HG03342 (cell line): Measurements from ENCODE around the gene TMEM176A.
"Not testable (repeated sequence)": the region's sequence is repeated elsewhere in the genome, so short reads cannot be mapped to it uniquely, and the experiment has no call there.

Source experiments
- ATAC-seq: cut with Tn5 transposase; IDR thresholded peaks from one replicate; pipeline ENCODE4 v1.9.1; 2021; ENCODE audit warnings: mild to moderate bottlenecking, moderate library complexity; ENCODE audit not compliant: unreplicated experiment

The TMEM176A gene

DNA sequence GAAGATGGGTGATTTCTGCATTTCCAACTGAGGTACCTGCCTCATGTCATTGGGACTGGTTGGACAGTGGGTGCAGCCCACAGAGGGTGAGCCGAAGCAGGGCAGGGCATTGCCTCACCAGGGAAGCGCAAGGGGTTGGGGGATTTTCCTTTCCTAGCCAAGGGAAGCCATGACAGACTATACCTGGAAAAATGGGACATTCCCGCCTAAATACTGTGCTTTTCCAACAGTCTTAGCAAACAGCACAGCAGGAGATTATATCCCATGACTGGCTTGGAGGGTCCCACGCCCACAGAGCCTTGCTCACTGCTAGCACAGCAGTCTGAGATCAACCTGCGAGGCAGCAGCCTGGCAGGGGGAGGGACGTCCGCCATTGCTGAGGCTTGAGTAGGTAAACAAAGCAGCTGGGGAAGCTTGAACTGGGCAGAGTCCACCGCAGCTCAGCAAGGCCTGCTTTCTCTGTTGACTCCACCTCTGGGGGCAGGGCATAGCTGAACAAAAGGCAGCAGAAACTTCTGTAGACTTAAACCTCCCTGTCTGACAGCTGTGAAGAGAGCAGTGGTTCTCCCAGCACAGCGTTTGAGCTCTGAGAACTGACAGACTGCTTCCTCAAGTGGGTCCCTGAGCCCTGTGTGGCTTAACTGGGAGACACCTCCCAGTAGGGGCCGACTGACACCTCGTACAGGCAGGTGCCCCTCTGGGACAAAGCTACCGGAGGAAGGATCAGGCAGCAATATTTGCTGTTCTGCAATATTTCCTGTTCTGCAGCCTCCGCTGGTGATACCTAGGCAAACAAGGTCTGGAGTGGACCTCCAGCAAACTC lies 7.3 kb downstream of the TMEM176A start:
- ATAC-seq = not testable (repeated sequence)

DNA sequence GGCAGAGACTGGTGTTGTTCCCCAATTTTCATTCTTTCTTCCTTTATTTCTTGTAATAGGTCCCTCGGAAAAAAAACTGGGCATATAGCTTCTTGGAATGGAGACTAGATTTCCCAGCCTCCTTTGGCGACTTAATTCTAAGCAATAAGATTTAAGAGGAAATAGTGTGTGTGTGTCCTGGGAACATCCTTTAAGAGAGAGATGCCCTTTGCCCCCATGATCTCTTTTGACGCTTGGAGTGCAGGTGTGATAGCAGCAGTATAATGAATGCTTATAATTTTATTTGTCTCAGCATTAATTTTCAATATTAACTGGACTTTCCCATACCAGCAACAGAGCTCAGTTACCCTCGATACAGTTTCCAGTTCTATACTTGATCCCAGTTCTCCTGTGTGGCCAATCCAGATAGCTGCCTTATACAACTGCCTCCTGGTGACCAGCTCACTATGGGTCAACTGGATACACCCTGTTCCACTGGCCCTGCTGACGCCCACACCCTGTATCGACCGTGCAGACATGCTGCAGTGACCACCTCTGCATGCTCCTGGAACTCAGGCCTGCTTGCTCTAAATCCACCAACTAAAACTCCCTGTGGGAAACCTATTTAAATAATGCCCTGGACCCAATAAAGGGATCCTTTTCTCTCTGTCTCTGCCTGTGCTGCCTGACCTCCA lies 13.9 kb downstream of the TMEM176A start:
- ATAC-seq = no peak

DNA sequence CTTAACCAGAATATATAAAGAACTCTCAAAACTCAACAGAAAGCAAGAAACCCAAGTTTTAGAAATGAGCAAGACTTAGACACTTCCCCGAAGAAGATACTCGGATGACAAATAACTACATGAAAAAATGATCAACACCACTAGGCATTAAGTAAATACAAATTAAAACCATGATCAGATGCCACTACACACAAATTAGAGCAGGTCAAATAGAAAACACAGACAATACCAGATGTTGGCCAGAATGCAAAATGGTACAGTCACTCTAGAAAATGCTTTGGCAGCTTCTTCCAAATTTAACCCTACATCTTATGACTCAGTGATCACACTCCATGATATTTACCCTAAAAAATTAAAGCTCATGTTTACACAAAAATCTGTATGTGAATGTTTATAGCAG lies 18.4 kb downstream of the TMEM176A start:
- ATAC-seq = no peak

- no peak for ATAC-seq
Measured at GRCh38 chr7:150820148-150820547, 19.6 kb downstream of the TMEM176A start.

GRCh38 chr7:150820578-150821198 lies 20.1 kb downstream of the TMEM176A start:
- no peak for ATAC-seq

GRCh38 chr7:150823043-150823442 lies 22.5 kb downstream of the TMEM176A start:
- no peak for ATAC-seq

- ATAC-seq = no peak
Measured at GRCh38 chr7:150823484-150824126, 23.0 kb downstream of the TMEM176A start.

- ATAC-seq = no peak
Measured at GRCh38 chr7:150824379-150825177, 24.0 kb downstream of the TMEM176A start.

- ATAC-seq = no peak
Measured at GRCh38 chr7:150826061-150826849, 25.7 kb downstream of the TMEM176A start.

DNA sequence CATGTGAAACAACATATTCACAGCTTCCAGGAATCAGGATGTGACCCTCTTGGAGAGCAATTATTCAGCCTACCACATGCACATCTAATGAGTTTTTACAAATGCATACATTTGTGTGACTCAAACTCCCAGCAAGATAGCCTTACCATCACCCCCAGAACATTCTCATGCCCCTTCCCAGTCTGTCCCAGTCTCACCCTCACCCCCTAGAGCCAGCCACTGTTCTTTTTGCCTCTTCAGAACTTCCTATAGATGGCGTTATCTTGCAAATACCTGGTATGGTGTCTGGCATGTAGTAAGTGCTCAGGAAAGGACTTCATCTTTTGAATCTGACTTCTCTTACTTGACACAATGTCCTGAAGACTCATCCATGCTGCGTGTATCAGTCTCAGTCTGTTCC lies 27.8 kb downstream of the TMEM176A start:
- no peak for ATAC-seq

DNA sequence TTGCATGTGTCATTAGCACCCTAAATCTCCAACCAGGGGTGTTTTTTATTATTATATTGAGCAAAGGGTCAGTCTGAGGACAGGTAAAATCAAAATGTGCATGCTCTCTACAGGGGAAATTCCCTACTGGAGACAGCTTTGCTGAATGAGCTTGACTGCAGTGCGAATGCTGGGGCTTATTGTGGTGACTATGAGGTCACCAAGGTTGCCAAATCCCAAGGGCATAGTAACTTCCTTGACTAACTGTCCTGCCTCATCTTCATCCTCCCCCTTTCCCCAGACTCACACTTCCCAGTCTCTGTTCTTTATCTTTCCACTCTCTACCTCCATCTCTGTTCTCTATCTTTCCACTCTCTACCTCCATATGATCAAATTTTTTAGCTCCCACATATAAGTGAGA lies 28.9 kb downstream of the TMEM176A start:
- ATAC-seq = no peak

- ATAC-seq = no peak
Measured at GRCh38 chr7:150830937-150831336, 30.4 kb downstream of the TMEM176A start.

DNA sequence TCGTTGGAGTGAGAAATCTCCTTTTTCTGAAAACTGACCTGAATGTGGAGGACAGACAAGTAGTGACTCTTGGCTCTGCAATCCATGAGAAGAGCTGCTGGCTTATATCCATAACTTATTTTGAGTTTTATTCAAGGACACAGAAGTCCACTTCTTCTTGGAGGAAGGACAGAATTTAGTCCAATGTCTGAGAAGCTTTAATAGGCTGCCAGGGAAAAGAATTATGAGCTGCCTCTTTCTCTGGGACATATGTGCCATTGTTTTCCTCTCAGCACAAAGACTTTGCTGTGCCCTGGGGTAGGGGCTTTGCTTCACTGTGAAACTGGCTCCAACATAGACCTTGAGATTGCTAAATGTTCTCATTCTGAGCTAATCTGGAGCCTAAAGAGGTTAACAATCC lies 31.3 kb downstream of the TMEM176A start:
- ATAC-seq = no peak

GRCh38 chr7:150835019-150835418 lies 34.5 kb downstream of the TMEM176A start:
- no peak for ATAC-seq

DNA sequence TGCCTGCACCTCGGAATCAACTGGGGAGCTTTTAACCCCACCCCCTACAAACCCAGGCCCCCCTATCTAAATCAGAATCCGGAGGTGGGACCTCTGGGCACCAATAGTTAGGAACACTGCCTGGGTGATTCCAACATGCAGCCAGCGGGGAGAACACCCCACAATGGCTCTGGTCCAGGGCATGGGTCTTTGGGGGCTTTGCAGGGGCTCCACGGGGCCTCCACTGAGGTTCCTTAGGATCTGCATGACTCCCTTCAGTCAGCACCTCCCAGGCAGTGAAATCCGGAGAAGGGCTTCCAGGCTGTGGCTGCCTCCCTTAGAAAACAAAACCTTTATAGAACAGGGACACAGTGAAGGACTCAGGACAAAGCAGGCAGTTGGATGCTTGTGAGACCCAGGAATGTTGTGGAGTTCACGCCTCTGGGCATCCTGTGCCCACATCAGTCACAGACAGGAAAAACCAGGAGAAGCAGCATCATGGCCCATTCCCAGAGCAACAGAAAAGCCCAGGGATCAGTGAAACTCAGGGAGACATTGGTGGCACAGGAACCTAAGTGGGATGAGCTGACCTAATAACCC lies 35.2 kb downstream of the TMEM176A start:
- ATAC-seq = no peak

GRCh38 chr7:150838965-150839650 lies 38.5 kb downstream of the TMEM176A start:
- no peak for ATAC-seq

DNA sequence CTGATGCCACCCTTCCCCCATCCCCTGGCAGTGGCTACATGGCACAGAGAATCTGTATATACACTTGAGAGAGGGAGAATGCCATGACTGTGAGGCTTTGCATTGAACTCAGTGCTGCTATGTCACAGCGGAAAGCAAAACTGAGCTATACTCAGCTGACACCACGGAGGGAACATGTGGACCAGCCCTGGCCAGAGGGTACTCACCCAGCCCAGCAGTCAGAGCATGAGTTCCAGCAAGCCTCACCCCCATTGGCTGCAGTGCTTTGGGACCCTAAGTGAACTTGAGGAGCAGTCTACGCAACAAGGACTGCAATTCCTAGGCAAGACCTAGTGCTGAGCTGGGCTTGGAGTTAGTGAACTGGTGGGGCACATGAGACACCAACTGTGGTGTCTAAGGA lies 41.4 kb downstream of the TMEM176A start:
- ATAC-seq = no peak

GRCh38 chr7:150842716-150843115 lies 42.1 kb downstream of the TMEM176A start:
- ATAC-seq = no peak

DNA sequence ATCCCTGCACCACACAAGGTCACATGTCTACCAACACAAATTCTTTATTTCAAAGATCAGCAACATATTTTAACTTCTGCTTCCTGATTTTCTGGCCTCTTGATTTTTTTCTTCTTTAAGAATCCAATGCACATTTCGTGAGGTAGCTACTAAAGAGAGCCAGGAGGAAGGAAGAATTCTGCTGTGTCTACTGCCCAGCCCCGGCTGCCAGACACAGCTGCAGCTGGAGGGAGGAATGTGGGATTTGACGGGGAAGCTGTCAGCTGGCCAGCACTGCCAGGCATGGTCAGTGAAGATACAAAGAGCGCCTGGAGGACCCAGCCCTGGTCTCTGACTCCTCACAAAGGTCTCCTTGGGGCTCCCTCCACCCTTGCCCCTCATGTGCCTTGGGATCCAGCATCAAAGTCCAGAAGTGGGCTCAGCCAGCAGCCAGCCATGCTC lies 44.9 kb downstream of the TMEM176A start:
- ATAC-seq = no peak
